Tibial artery (tissue), 4 donors: ENCODE data around the gene EIF4B.
A peak's percentile ranks its signal among the peaks of the same experiment; 100 is the strongest.

Experiments
- DNase-seq, 2 donors: peaks; one replicate each; pipeline ENCODE4 v3.0.0-alpha.2; 2019
- H3K27ac ChIP-seq, 2 donors: fragments of 200-600 bp; sonication (generic) in 1 of 2; 1 replicate in 1 of 2; 2 replicates in 1 of 2; pipeline ENCODE4 v1.5.1; 2018 to 2019; ENCODE audit warnings: mild to moderate bottlenecking in 1 of 2
- H3K27me3 ChIP-seq, 2 donors: fragments of 200-600 bp; sonication (generic) in 1 of 2; one replicate each; pipeline versions ENCODE4 v1.5.1 to v1.6.0; 2016 to 2019
- H3K36me3 ChIP-seq, 3 donors: fragments of 200-600 bp; sonication (generic) in 2 of 3; one replicate each; pipeline ENCODE4 v1.5.1; 2016 to 2019; ENCODE audit warnings: mild to moderate bottlenecking in 2 of 3
- H3K4me1 ChIP-seq, 4 donors: fragments of 200-600 bp; sonication (generic) in 2 of 4; 1 replicate in 3 of 4; 2 replicates in 1 of 4; pipeline ENCODE4 v1.5.1; 2016 to 2019
- H3K4me3 ChIP-seq, 2 donors: fragments of 200-600 bp; sonication (generic) in 1 of 2; 1 replicate in 1 of 2; 2 replicates in 1 of 2; pipeline ENCODE4 v1.5.1; 2018 to 2019; ENCODE audit warnings: mild to moderate bottlenecking in 2 of 2
- H3K9me3 ChIP-seq, 3 donors: fragments of 200-600 bp; sonication (generic) in 1 of 3; one replicate each; pipeline ENCODE4 v1.5.1; 2016 to 2019
- intact Hi-C: fragments of 100-400 bp; cut with DNase I; formaldehyde crosslinking; loops from one replicate; pipeline ENCODE4 v1.15.0; 2023; ENCODE audit warnings: low total_unique reads
- TF ChIP-seq, protein P1 (sequence below), 2 experiments: fragments of 200-600 bp in 1 of 2; fragments of 450-650 bp in 1 of 2; IDR thresholded peaks; one replicate each; pipeline ENCODE4 v1.5.1; 2017 to 2019; ENCODE audit warnings: antibody characterized with exemption in 2 of 2, mild to moderate bottlenecking in 1 of 2, moderate library complexity in 1 of 2

The EIF4B gene

GRCh38 chr12:53052419-53053217 lies 46.4 kb downstream of the EIF4B start:
- TF ChIP-seq, protein P1, sequence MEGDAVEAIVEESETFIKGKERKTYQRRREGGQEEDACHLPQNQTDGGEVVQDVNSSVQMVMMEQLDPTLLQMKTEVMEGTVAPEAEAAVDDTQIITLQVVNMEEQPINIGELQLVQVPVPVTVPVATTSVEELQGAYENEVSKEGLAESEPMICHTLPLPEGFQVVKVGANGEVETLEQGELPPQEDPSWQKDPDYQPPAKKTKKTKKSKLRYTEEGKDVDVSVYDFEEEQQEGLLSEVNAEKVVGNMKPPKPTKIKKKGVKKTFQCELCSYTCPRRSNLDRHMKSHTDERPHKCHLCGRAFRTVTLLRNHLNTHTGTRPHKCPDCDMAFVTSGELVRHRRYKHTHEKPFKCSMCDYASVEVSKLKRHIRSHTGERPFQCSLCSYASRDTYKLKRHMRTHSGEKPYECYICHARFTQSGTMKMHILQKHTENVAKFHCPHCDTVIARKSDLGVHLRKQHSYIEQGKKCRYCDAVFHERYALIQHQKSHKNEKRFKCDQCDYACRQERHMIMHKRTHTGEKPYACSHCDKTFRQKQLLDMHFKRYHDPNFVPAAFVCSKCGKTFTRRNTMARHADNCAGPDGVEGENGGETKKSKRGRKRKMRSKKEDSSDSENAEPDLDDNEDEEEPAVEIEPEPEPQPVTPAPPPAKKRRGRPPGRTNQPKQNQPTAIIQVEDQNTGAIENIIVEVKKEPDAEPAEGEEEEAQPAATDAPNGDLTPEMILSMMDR (IDR thresholded peaks at IDR 0.05): peak in 1 of 2 experiments; percentile 9
- H3K27ac ChIP-seq: peak overlapping the region; percentile 99
- intact Hi-C loops: no loop called here

GRCh38 chr12:53053218-53054111 lies 47.2 kb downstream of the EIF4B start:
- peak; percentile 72 to 89 for DNase-seq
- H3K4me1 ChIP-seq: peaks cover 9 to 81% (median 61%) of the 10 kb centered on the region in 4 donors
- H3K36me3 ChIP-seq: peaks cover 37 to 45% (median 40%) of the 10 kb centered on the region in 3 donors
- H3K4me3 ChIP-seq: peak overlapping the region; percentile 71 to 79
- H3K27ac ChIP-seq: peak overlapping the region; percentile 99
- intact Hi-C loops: no loop called here
- H3K27me3 ChIP-seq: no peaks in the 10 kb centered on the region
- TF ChIP-seq, protein P1 (IDR thresholded peaks at IDR 0.05): peak; percentile 68 to 78
- H3K9me3 ChIP-seq: no peaks in the 10 kb centered on the region

More at GRCh38 chr12:53052419-53053217, 46.4 kb downstream of the EIF4B start:
- peak overlapping the region; percentile 71 to 79 for H3K4me3 ChIP-seq
- no peaks in the 10 kb centered on the region for H3K9me3 ChIP-seq
- H3K36me3 ChIP-seq: peaks cover 28 to 36% (median 32%) of the 10 kb centered on the region in 3 donors
- peak; percentile 96 to 98 for DNase-seq
- no peaks in the 10 kb centered on the region for H3K27me3 ChIP-seq
- H3K4me1 ChIP-seq: peaks cover 9 to 85% (median 65%) of the 10 kb centered on the region in 4 donors

DNA sequence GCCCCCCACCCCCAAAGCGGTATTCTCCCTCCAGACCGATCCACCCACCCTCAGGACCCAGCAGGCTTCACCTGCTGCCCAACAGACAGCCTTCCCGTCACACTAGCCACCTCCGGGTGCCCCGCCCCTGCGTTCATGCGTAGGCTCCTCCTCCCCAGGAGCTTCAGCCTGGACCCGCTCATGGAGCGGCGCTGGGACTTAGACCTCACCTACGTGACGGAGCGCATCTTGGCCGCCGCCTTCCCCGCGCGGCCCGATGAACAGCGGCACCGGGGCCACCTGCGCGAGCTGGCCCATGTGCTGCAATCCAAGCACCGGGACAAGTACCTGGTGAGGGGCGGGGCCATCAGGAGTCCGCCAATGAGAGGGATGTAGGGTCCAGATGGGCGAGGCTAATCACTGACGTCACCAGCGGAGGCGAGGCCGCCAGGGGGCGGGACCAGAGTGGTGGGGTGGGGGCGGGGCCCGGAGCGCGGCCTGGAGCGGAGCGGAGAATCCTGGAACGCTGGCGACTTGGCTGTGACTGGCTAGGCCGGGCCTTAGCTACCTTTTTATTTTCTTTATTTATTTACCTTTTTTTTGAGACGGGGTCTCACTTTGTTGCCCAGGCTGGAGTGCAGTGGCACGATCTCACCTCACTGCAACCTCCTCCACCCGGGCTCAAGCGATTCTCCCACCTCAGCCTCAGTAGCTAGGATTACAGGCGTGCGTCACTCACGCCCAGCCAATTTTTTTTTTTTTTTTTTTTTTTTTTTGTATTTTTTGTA lies 48.0 kb downstream of the EIF4B start:
- H3K4me3 ChIP-seq: peak overlapping the region; percentile 71 to 79
- TF ChIP-seq, protein P1 (IDR thresholded peaks at IDR 0.05): no peak
- peak overlapping the region; percentile 99 for H3K27ac ChIP-seq
- intact Hi-C loops: no loop called here
- H3K27me3 ChIP-seq: no peaks in the 10 kb centered on the region
- no peaks in the 10 kb centered on the region for H3K9me3 ChIP-seq
- H3K36me3 ChIP-seq: peaks cover 45 to 53% (median 48%) of the 10 kb centered on the region in 3 donors
- H3K4me1 ChIP-seq: peaks cover 9 to 72% (median 54%) of the 10 kb centered on the region in 4 donors
- DNase-seq: peak; percentile 95 to 98

DNA sequence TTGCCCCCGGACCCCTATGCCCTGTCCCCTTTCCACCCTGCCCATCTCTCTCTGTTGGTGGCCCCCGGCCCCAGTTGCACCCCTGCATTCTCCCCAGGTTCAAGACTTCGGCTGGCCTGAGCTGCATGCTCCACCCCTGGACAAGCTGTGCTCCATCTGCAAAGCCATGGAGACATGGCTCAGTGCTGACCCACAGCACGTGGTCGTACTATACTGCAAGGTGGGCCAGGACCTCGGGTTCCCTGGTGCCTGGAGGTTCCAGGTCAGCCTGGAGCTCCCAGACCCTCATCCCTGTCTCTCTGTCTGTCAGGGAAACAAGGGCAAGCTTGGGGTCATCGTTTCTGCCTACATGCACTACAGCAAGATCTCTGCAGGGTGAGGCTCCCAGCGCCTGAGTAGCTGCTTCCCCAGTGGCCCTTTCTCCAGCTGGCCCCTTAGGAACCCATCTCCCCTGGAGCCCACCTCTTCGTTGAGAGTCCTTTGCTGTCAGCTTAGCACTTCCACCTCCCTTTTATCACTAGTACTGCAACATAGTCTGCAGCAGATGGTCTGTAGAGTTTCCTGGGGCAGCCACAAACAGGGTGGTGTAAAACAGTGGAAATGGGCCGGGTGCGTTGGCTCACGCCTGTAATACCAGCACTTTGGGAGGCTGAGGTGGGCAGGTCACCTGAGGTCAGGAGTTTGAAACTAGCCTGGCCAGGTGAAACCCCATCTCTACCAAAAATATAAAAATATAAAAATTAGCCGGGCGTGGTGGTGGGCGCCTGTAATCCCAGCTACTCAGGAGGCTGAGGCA lies 49.4 kb downstream of the EIF4B start:
- H3K9me3 ChIP-seq: no peaks in the 10 kb centered on the region
- H3K27me3 ChIP-seq: no peaks in the 10 kb centered on the region
- DNase-seq: peak in 1 of 2 donors; percentile 30
- TF ChIP-seq, protein P1 (IDR thresholded peaks at IDR 0.05): no peak
- H3K36me3 ChIP-seq: peaks cover 59 to 67% (median 62%) of the 10 kb centered on the region in 3 donors
- no peak overlapping the region for H3K4me3 ChIP-seq
- peaks cover 9 to 72% (median 57%) of the 10 kb centered on the region in 4 donors for H3K4me1 ChIP-seq
- intact Hi-C loops: no loop called here
- H3K27ac ChIP-seq: peak overlapping the region; percentile 99
